ENCODE measurements around the gene RPL41. TPM values are rescaled to one million over a fixed set of nuclear protein-coding genes. Genes with fewer than 3 reads are reported as not detected.
"Not testable (repeated sequence)": the region's sequence is repeated elsewhere in the genome, so short reads cannot be mapped to it uniquely, and the experiment has no call there.

Gene RPL41
- total RNA-seq (1,000 to 10,000 TPM in 1 of 2 donors, 100 to 1,000 TPM in 1; 970 to 5,681 TPM), polyA plus RNA-seq (ENCODE audit: insufficient read length in 2 of 2) (1,000 to 10,000 TPM; 2,766 to 3,172 TPM)
- long read RNA-seq, donor 1, transcript RPL41-202 (4 exons, 469 nt): major isoform, 210 of 484 reads
- long read RNA-seq, donor 1, transcript RPL41-204 (3 exons, 699 nt): minor isoform, 173 of 484 reads
- long read RNA-seq, donor 1, transcript RPL41-206 (2 exons, 595 nt): minor isoform, 38 of 484 reads
- long read RNA-seq, donor 1, partial matches to known transcripts: 15 of 484 reads
- long read RNA-seq, donor 1, other reads (novel, unspliced or antisense): 42 of 484 reads
- long read RNA-seq, donor 2, transcript RPL41-204 (3 exons, 699 nt): minor isoform, 81 of 254 reads
- long read RNA-seq, donor 2, transcript RPL41-202 (4 exons, 469 nt): major isoform, 145 of 254 reads
- long read RNA-seq, donor 2, partial matches to known transcripts: 9 of 254 reads
- long read RNA-seq, donor 2, other reads (novel, unspliced or antisense): 12 of 254 reads
- long read RNA-seq, donor 3, transcript RPL41-204 (3 exons, 699 nt): minor isoform, 120 of 325 reads
- long read RNA-seq, donor 3, transcript RPL41-202 (4 exons, 469 nt): major isoform, 159 of 325 reads
- long read RNA-seq, donor 3, transcript RPL41-206 (2 exons, 595 nt): minor isoform, 15 of 325 reads
- long read RNA-seq, donor 3, partial matches to known transcripts: 0 of 325 reads
- long read RNA-seq, donor 3, other reads (novel, unspliced or antisense): 30 of 325 reads
- long read RNA-seq, donor 4, transcript RPL41-205 (2 exons, 238 nt): minor isoform, 12 of 1,948 reads
- long read RNA-seq, donor 4, transcript RPL41-202 (4 exons, 469 nt): major isoform, 1,204 of 1,948 reads
- long read RNA-seq, donor 4, transcript RPL41-206 (2 exons, 595 nt): minor isoform, 113 of 1,948 reads
- long read RNA-seq, donor 4, transcript RPL41-204 (3 exons, 699 nt): minor isoform, 385 of 1,948 reads
- long read RNA-seq, donor 4, partial matches to known transcripts: 65 of 1,948 reads
- long read RNA-seq, donor 4, other reads (novel, unspliced or antisense): 155 of 1,948 reads

DNA sequence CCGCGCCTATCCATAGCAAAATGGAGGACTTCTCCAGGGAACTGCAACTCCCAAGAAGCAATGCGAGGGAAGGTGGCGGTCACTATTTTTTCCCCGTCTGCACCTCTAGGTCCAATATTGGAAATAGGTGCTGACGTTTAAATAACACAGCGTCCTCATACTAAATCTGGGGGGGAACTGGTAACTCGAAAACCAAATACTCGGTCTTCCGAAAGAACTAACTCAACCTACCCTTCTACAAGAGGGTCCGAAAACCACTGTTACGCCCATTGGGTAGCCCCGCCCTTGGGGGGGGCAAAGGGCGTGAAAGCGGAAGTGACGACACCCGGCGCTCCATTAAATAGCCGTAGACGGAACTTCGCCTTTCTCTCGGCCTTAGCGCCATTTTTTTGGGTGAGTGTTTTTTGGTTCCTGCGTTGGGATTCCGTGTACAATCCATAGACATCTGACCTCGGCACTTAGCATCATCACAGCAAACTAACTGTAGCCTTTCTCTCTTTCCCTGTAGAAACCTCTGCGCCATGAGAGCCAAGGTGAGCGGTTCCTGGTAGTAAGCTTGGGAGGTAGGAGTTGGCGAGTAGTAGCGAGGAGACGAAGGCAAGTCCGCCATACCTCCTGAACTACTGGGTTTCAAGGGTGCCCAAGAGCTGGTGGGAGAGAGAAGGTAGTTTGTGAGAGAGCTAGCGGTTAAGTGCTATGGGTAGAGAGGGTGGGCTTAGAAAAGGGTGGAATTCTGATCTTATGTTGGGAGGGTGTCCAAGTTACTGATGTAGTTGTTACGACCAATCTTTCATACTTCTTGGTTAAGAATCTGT, at the start of gene RPL41:
Gene RPL41 (plus strand): TSS at position 367 of the 815 bp plus-strand sequence.
- H3K4me1 ChIP-seq (ENCODE audit: control insufficient read depth, insufficient read depth, low read length): peaks cover 20% of the 10 kb centered on the region
- H3K27ac ChIP-seq (ENCODE audit: low read depth, low read length): peak within 1 kb of the TSS; percentile 98
- no peaks in the 10 kb centered on the region for H3K9me3 ChIP-seq (ENCODE audit: control insufficient read depth, insufficient read depth, low read length)
- peak; percentile 95 to 100 (median 98) for DNase-seq (ENCODE audit: low read depth in 4 of 6, low spot score in 6 of 6)
- no peaks in the 10 kb centered on the region for H3K27me3 ChIP-seq (ENCODE audit: control insufficient read depth, insufficient read depth, low read length)
- H3K4me3 ChIP-seq (ENCODE audit: low read depth, low read length): peak within 1 kb of the TSS; percentile 100
- H3K36me3 ChIP-seq (ENCODE audit: control insufficient read depth, insufficient read depth, low read length): peaks cover 28% of the 10 kb centered on the region
- 0% methylated on average over 22 of the region's 34 CpGs for WGBS (ENCODE audit: insufficient coverage)

DNA sequence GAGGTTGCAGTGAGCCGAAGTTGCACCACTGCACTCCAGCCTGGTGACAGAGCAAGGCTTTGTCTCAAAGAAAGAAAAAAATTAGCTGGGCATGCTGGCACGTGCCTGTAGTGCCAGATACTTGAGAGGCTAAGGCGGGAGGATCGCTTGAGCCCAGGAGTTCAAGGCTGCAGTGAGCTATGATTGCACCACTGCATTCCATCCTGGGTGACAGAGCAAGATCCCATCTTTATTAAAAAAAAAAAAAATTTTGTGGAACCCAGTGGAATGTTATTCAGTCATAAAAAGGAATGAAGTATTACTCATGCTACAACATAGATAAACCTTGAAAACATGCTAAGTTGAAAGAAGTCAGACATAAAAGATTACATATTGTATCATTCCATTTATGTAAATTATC, 44.8 kb upstream of the RPL41 start:
- Histone ChIP-seq H3K4me1 (ENCODE audit: control insufficient read depth, insufficient read depth, low read length) (no peaks in the 10 kb centered on the region), H3K9me3 (ENCODE audit: control insufficient read depth, insufficient read depth, low read length) (no peaks in the 10 kb centered on the region), H3K27me3 (ENCODE audit: control insufficient read depth, insufficient read depth, low read length) (no peaks in the 10 kb centered on the region), H3K4me3 (ENCODE audit: low read depth, low read length) (no peak overlapping the region), H3K36me3 (ENCODE audit: control insufficient read depth, insufficient read depth, low read length) (no peaks in the 10 kb centered on the region), H3K27ac (ENCODE audit: low read depth, low read length) (no peak overlapping the region)
- 67% methylated on average over 1 of the region's 4 CpGs for WGBS (ENCODE audit: insufficient coverage)
- no peak for DNase-seq (ENCODE audit: low read depth in 4 of 6, low spot score in 6 of 6)

DNA sequence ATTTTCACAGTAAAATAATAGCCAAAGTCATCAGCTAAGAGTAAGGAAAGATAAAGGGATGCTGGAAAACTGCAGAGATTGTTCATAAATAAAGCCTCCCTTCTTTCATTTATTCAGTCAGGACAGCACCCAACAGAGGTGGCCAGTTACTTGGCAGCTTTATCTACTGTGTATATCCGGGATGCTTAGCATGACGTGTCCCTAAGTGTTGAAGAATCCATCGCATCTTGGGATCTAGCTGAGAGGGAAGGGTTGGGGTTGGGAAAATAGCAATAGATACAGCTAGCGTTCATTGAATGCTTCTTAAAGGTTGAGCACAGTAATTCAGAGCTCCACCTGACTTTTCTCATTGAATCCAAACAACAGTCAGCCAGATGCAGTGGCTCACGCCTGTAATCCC, 42.0 kb upstream of the RPL41 start:
- peaks cover 6% of the 10 kb centered on the region for H3K27me3 ChIP-seq (ENCODE audit: control insufficient read depth, insufficient read depth, low read length)
- H3K4me3 ChIP-seq (ENCODE audit: low read depth, low read length): no peak overlapping the region
- 76% methylated on average over 5 of the region's 5 CpGs for WGBS (ENCODE audit: insufficient coverage)
- peaks cover 7% of the 10 kb centered on the region for H3K4me1 ChIP-seq (ENCODE audit: control insufficient read depth, insufficient read depth, low read length)
- no peak for DNase-seq (ENCODE audit: low read depth in 4 of 6, low spot score in 6 of 6)
- no peak overlapping the region for H3K27ac ChIP-seq (ENCODE audit: low read depth, low read length)
- H3K9me3 ChIP-seq (ENCODE audit: control insufficient read depth, insufficient read depth, low read length): no peaks in the 10 kb centered on the region
- no peaks in the 10 kb centered on the region for H3K36me3 ChIP-seq (ENCODE audit: control insufficient read depth, insufficient read depth, low read length)

DNA sequence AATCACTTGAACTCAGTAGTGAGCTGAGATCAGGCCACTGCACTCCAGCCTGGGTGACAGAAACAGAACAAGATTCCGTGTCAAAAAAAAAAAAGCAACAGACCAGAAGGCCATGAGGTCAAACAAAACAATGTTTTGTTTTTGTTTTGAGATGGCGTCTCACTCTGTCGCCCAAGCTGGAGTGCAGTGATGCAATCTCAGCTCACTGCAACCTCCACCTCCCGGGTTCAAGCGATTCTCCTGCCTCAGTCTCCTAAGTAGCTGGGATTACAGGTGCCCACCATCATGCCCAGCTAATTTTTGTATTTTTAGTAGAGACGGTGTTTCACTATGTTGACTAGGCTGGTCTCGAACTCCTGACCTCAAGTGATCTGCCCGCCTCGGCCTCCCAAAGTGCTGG, 38.5 kb upstream of the RPL41 start:
- H3K36me3 ChIP-seq (ENCODE audit: control insufficient read depth, insufficient read depth, low read length); H3K27ac ChIP-seq (ENCODE audit: low read depth, low read length); H3K9me3 ChIP-seq (ENCODE audit: control insufficient read depth, insufficient read depth, low read length); H3K4me3 ChIP-seq (ENCODE audit: low read depth, low read length); DNase-seq (ENCODE audit: low read depth in 4 of 6, low spot score in 6 of 6): not testable (repeated sequence)
- WGBS (ENCODE audit: insufficient coverage): 83% methylated on average over 5 of the region's 9 CpGs
- peaks cover 31% of the 10 kb centered on the region for H3K27me3 ChIP-seq (ENCODE audit: control insufficient read depth, insufficient read depth, low read length)
- H3K4me1 ChIP-seq (ENCODE audit: control insufficient read depth, insufficient read depth, low read length): peaks cover 35% of the 10 kb centered on the region

DNA sequence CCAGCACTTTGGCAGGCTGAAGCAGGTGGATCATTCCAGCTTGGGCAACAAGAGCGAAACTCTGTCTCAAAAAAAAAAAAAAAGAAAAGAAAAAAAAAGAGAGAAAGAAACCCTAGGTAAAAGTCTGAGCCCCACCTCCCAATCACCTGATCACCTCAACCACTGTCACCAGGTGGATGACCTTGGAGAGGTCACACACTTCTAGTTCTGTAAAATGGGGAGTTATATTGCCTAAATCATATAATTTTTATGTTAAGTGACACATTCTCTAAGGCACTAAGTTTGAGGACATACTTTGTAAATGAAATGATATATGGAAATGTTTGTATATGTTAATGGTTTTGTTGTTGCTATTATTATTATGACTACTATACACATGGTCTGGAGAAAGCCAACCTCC, 38.0 kb upstream of the RPL41 start:
- Histone ChIP-seq H3K27me3 (ENCODE audit: control insufficient read depth, insufficient read depth, low read length) (peaks cover 31% of the 10 kb centered on the region), H3K4me3 (ENCODE audit: low read depth, low read length) (peak overlapping the region; percentile 78), H3K27ac (ENCODE audit: low read depth, low read length) (peak overlapping the region; percentile 88), H3K4me1 (ENCODE audit: control insufficient read depth, insufficient read depth, low read length) (peaks cover 35% of the 10 kb centered on the region), H3K36me3 (ENCODE audit: control insufficient read depth, insufficient read depth, low read length) (no peaks in the 10 kb centered on the region), H3K9me3 (ENCODE audit: control insufficient read depth, insufficient read depth, low read length) (no peaks in the 10 kb centered on the region)
- WGBS (ENCODE audit: insufficient coverage): no CpG with 5 or more reads among the region's 1 CpG
- DNase-seq (ENCODE audit: low read depth in 4 of 6, low spot score in 6 of 6): no peak

DNA sequence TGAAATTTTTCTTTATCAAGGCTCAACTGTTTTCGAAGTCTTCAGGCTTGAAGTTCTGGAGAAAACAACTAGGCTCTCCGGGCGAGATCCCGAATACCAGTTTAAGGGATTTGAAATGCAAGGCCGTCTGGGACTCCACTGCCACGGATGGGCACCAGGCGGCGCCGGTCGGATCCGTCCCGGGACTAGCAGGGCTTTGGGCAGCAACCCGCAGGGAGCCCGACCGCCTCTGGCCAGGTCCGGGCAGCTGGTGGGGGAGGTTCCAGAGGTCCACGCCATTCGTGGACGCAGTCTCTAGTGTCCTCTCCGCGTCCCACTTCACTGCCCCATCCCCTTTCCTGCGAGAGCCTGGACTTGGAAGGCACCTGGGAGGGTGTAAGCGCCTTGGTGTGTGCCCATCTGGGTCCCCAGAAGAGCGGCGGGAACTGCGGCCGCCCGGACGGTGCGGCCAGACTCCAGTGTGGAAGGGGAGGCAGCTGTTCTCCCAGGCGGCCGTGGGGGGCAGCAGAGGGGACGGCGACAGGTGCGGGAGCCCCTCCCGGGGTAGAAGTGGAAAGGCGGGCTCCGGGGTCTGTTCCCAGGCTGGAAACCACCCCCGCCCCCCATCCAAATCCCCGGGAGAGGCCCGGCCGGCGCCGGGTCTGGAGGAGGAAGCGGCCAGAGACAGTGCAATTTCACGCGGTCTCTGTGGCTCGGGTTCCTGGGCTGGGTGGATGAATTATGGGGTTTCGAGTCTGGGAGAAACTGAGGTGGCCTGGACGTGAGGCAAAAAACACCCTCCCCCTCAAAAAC, 37.3 kb upstream of the RPL41 start:
- Histone ChIP-seq H3K27ac (ENCODE audit: low read depth, low read length) (peak overlapping the region; percentile 88), H3K4me3 (ENCODE audit: low read depth, low read length) (peak overlapping the region; percentile 78), H3K36me3 (ENCODE audit: control insufficient read depth, insufficient read depth, low read length) (no peaks in the 10 kb centered on the region), H3K9me3 (ENCODE audit: control insufficient read depth, insufficient read depth, low read length) (no peaks in the 10 kb centered on the region), H3K4me1 (ENCODE audit: control insufficient read depth, insufficient read depth, low read length) (peaks cover 39% of the 10 kb centered on the region), H3K27me3 (ENCODE audit: control insufficient read depth, insufficient read depth, low read length) (peaks cover 31% of the 10 kb centered on the region)
- peak in 4 of 6 donors; percentile 33 to 82 (median 54) for DNase-seq (ENCODE audit: low read depth in 4 of 6, low spot score in 6 of 6)
- WGBS (ENCODE audit: insufficient coverage): 2% methylated on average over 36 of the region's 50 CpGs

DNA sequence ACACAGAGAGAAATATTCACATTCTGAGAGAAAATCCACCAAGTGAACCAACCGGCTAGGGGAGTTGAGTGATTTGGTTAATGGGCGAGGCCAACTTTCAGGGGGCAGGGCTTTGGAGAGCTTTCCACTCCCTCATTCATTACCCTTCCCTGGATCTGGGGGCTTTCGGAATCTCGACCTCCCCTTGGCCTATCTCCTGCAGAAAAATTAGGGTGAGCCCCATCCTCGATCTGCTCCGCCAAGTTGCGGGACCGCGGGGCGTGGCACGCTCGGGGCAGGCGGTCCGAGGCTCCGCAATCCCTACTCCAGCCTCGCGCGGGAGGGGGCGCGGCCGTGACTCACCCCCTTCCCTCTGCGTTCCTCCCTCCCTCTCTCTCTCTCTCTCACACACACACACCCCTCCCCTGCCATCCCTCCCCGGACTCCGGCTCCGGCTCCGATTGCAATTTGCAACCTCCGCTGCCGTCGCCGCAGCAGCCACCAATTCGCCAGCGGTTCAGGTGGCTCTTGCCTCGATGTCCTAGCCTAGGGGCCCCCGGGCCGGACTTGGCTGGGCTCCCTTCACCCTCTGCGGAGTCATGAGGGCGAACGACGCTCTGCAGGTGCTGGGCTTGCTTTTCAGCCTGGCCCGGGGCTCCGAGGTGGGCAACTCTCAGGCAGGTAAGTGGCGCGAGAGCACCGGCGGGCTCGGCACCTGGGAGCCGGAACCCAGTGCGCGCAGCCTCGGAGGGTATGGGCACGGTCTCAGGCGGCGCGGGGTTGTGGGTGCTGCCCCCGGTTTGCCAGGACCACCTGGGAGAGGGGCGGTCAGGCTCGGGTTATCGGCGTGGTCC, 36.5 kb upstream of the RPL41 start, which contains the start of gene ERBB3:
Gene ERBB3 (plus strand): TSS at position 443 of the 833 bp plus-strand sequence. CDS start 136 bp downstream, at position 579.
- Histone ChIP-seq H3K36me3 (ENCODE audit: control insufficient read depth, insufficient read depth, low read length) (peaks cover 2% of the 10 kb centered on the region), H3K4me3 (ENCODE audit: low read depth, low read length) (peak within 1 kb of the TSS; percentile 78), H3K9me3 (ENCODE audit: control insufficient read depth, insufficient read depth, low read length) (no peaks in the 10 kb centered on the region), H3K4me1 (ENCODE audit: control insufficient read depth, insufficient read depth, low read length) (peaks cover 46% of the 10 kb centered on the region), H3K27me3 (ENCODE audit: control insufficient read depth, insufficient read depth, low read length) (peaks cover 31% of the 10 kb centered on the region), H3K27ac (ENCODE audit: low read depth, low read length) (peak within 1 kb of the TSS; percentile 88)
- peak in 3 of 6 donors; percentile 29 to 74 (median 50) for DNase-seq (ENCODE audit: low read depth in 4 of 6, low spot score in 6 of 6)
- WGBS (ENCODE audit: insufficient coverage): under 1% methylated on average over 57 of the region's 59 CpGs

All from spinal cord (tissue), 10 donors.